Immature natural killer cell (primary cell): ENCODE results near the gene TMEM26. TPM values are rescaled to one million over a fixed set of nuclear protein-coding genes. Genes with fewer than 3 reads are reported as not detected.

Experiments
- DNase-seq, 3 donors: peaks; one replicate each; pipeline ENCODE4 v3.0.0; 2022; ENCODE audit warnings: mixed read lengths in 1 of 3
- H3K27ac Mint-ChIP-seq, 6 donors: one replicate each; pipeline ENCODE4 v1.8.0; 2020; ENCODE audit warnings: mixed read lengths in 6 of 6, mild to moderate bottlenecking in 5 of 6, inconsistent platforms in 4 of 6, moderate library complexity in 3 of 6
- H3K27me3 Mint-ChIP-seq, 3 donors: one replicate each; pipeline ENCODE4 v1.8.0; 2020 to 2021; ENCODE audit warnings: low read depth in 3 of 3, mild to moderate bottlenecking in 3 of 3, mixed read lengths in 3 of 3, moderate library complexity in 3 of 3, inconsistent platforms in 1 of 3
- H3K36me3 Mint-ChIP-seq, 3 donors: one replicate each; pipeline ENCODE4 v1.8.0; 2020; ENCODE audit warnings: mixed read lengths in 3 of 3, inconsistent platforms in 2 of 3, mild to moderate bottlenecking in 2 of 3
- H3K4me1 Mint-ChIP-seq, 2 donors: one replicate each; pipeline ENCODE4 v1.8.0; 2020; ENCODE audit warnings: inconsistent platforms in 2 of 2, mild to moderate bottlenecking in 2 of 2, mixed read lengths in 2 of 2, moderate library complexity in 1 of 2
- H3K4me3 Mint-ChIP-seq, 5 donors: one replicate each; pipeline ENCODE4 v1.8.0; 2020; ENCODE audit warnings: mild to moderate bottlenecking in 5 of 5, mixed read lengths in 5 of 5, inconsistent platforms in 3 of 5, moderate library complexity in 3 of 5
- H3K9me3 Mint-ChIP-seq, 6 donors: one replicate each; pipeline ENCODE4 v1.8.0; 2020; ENCODE audit warnings: mild to moderate bottlenecking in 6 of 6, mixed read lengths in 6 of 6, inconsistent platforms in 4 of 6, moderate library complexity in 3 of 6
- polyA plus RNA-seq, 3 donors: library from polyadenylated mRNA; unstranded; fragments of 300-500 nt; fragmentation: Illumina TruSeq; gene quantifications; one replicate each; pipeline ENCODE4 v1.2.3, GENCODE V29; 2021

Gene TMEM26
- polyA plus RNA-seq, 3 donors from 2014 or later, result not detected

DNA sequence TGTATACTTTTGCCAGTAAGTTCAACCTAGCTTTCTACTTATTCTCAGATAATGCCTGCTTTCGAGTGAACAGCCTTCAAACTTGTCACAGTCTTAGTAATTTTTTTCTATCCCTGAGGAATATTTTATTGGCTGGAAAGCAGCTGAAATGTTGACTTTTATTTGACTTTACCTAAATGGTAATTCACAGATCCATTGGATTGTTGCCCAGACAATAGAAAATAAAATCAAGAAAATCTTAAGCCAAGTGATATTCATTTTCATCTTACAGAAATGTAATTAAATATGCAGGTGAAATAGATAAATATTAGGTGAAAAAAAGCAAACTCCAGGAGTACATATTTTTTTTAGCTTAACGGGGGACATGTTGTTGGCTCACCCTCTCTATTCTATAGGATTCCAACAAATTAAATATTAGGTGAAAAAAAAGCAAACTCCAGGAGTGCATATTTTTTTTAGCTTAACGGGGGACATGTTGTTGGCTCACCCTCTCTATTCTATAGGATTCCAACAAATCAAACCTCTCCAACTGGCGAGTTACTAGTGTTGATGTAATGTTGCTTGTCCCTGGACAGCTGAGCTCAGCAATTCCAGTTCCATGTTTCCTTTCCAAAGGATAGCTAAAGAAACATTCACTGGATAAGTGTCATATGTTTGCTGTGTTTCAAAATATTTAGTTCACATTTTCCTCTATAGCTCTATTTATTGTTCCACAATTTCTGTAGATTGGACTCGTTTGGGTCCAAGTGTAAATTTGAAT lies 4.2 kb downstream of the TMEM26 start:
- H3K9me3 Mint-ChIP-seq, result peaks cover 0 to 7% (median 0%) of the 10 kb centered on the region in 6 donors
- H3K4me3 Mint-ChIP-seq, result no peak overlapping the region
- H3K4me1 Mint-ChIP-seq, result peaks cover 10 to 14% of the 10 kb centered on the region in 2 donors
- no peak overlapping the region for H3K27ac Mint-ChIP-seq
- H3K27me3 Mint-ChIP-seq, result peaks cover 9 to 14% (median 11%) of the 10 kb centered on the region in 3 donors
- H3K36me3 Mint-ChIP-seq, result no peaks in the 10 kb centered on the region
- DNase-seq, result no peak

DNA sequence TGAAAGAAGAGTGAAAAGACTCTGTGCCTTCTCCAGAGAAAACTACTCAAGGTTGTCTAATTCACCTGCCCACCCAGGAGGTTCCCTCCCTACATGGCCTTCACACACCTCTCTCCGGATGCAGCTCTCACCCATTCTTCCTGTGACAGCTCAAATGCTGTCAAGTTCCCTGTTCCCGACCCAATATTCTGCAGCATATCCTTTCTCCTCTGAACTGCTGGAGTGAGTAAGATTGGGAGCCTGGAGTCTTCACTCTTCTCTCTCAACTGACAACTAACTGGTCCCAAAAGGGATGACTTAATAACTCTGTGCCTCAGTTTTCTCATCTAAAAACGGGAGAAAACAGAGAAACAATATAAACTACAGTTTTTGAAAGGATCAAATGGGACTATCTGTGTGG lies 5.1 kb downstream of the TMEM26 start:
- no peak overlapping the region for H3K4me3 Mint-ChIP-seq
- peaks cover 10 to 14% of the 10 kb centered on the region in 2 donors for H3K4me1 Mint-ChIP-seq
- no peaks in the 10 kb centered on the region for H3K36me3 Mint-ChIP-seq
- H3K9me3 Mint-ChIP-seq, result peaks cover 0 to 7% (median 0%) of the 10 kb centered on the region in 6 donors
- peaks cover 9 to 14% (median 13%) of the 10 kb centered on the region in 3 donors for H3K27me3 Mint-ChIP-seq
- no peak for DNase-seq
- peak overlapping the region in 1 of 6 donors; percentile 44 for H3K27ac Mint-ChIP-seq

DNA sequence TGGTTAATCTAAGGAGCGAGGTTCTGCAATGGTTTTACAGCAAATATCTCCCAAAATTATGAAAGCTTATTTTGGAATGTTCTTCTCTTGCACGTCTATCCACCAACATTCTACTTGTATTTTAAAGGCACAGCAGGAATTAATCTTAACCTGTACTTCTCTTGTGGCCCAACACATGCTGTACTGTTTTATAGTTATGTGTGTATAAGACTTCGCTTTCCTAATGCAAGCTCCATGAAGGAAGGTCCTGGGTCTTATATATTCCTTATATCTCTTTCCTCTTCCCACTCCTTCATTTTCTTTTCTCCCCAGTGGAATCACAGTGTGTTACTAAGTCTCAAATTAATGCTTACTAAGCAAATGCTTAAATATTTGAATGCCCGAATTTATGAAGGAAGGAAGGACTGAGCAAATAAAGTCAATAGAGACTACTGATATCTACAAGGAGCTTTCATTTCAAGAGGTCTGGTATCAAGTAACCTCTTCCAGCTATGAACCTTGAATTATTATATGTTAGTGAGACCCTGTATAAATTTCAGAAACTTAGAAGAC lies 14.0 kb downstream of the TMEM26 start:
- no peak overlapping the region for H3K27ac Mint-ChIP-seq
- peaks cover 0 to 2% (median 2%) of the 10 kb centered on the region in 3 donors for H3K27me3 Mint-ChIP-seq
- H3K9me3 Mint-ChIP-seq, result no peaks in the 10 kb centered on the region
- peaks cover 0 to 15% of the 10 kb centered on the region in 2 donors for H3K4me1 Mint-ChIP-seq
- DNase-seq, result no peak
- H3K36me3 Mint-ChIP-seq, result no peaks in the 10 kb centered on the region
- H3K4me3 Mint-ChIP-seq, result no peak overlapping the region

GRCh38 chr10:61438141-61438988 lies 14.8 kb downstream of the TMEM26 start:
- no peaks in the 10 kb centered on the region for H3K36me3 Mint-ChIP-seq
- no peak overlapping the region for H3K27ac Mint-ChIP-seq
- H3K4me3 Mint-ChIP-seq, result no peak overlapping the region
- DNase-seq, result no peak
- peaks cover 0 to 2% (median under 1%) of the 10 kb centered on the region in 3 donors for H3K27me3 Mint-ChIP-seq
- H3K9me3 Mint-ChIP-seq, result no peaks in the 10 kb centered on the region
- peaks cover 0 to 15% of the 10 kb centered on the region in 2 donors for H3K4me1 Mint-ChIP-seq

- no peaks in the 10 kb centered on the region for H3K4me1 Mint-ChIP-seq
- H3K27me3 Mint-ChIP-seq, result peaks cover 0 to 5% (median 0%) of the 10 kb centered on the region in 3 donors
- H3K27ac Mint-ChIP-seq, result no peak overlapping the region
- no peak overlapping the region for H3K4me3 Mint-ChIP-seq
- H3K9me3 Mint-ChIP-seq, result peaks cover 2 to 27% (median 18%) of the 10 kb centered on the region in 6 donors
- DNase-seq, result no peak
- H3K36me3 Mint-ChIP-seq, result no peaks in the 10 kb centered on the region
Observed at GRCh38 chr10:61423178-61423577, 30.0 kb downstream of the TMEM26 start.

DNA sequence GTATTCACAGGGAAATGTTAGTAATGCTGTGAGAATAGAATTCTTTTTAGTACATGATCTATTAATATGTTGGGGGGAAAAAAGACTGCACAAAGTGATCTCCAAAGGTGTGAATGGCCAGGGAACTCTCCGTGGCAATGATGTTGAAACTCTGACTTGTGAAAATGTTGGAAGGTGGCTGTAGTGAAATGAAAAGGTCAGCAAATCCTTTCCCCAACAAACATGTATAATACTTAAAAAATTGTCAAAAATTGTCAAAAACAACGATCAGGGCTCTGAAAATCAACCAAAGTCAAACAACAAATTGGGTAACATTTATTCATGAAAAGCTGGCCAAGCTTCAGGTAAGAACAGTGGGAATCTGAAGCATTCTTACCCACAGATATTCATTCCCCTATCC lies 35.5 kb downstream of the TMEM26 start:
- H3K27me3 Mint-ChIP-seq, result peaks cover 0 to 5% (median 0%) of the 10 kb centered on the region in 3 donors
- no peaks in the 10 kb centered on the region for H3K4me1 Mint-ChIP-seq
- H3K36me3 Mint-ChIP-seq, result no peaks in the 10 kb centered on the region
- H3K27ac Mint-ChIP-seq, result no peak overlapping the region
- peaks cover 0 to 19% (median 13%) of the 10 kb centered on the region in 6 donors for H3K9me3 Mint-ChIP-seq
- no peak for DNase-seq
- H3K4me3 Mint-ChIP-seq, result no peak overlapping the region

DNA sequence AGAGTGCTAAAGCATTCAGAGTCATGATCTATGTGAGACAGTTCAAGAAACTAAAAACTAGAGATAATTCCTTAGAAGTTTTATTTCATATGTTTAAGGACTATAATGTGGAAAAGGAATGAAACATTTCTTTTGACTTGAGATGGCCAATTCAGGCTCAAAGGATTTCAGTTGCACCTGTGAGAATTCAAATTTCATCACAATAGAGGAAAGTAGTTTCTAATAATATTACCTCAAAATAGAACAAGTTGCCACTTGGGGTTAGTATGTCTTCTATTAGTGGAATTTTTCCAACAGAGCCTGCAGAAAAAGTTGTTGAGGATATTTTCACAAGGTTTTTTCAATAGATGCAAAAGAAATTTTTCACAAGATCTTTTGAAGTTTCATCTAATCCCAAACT lies 37.4 kb downstream of the TMEM26 start:
- H3K27ac Mint-ChIP-seq, result no peak overlapping the region
- no peak for DNase-seq
- peaks cover 0 to 5% (median 0%) of the 10 kb centered on the region in 3 donors for H3K27me3 Mint-ChIP-seq
- no peaks in the 10 kb centered on the region for H3K36me3 Mint-ChIP-seq
- H3K4me3 Mint-ChIP-seq, result no peak overlapping the region
- no peaks in the 10 kb centered on the region for H3K4me1 Mint-ChIP-seq
- H3K9me3 Mint-ChIP-seq, result peaks cover 0 to 11% (median 3%) of the 10 kb centered on the region in 6 donors

GRCh38 chr10:61411706-61412105 lies 41.5 kb downstream of the TMEM26 start:
- H3K9me3 Mint-ChIP-seq, result no peaks in the 10 kb centered on the region
- no peak overlapping the region for H3K4me3 Mint-ChIP-seq
- H3K27ac Mint-ChIP-seq, result no peak overlapping the region
- no peaks in the 10 kb centered on the region for H3K4me1 Mint-ChIP-seq
- peaks cover 0 to 3% (median 0%) of the 10 kb centered on the region in 3 donors for H3K36me3 Mint-ChIP-seq
- H3K27me3 Mint-ChIP-seq, result no peaks in the 10 kb centered on the region
- no peak for DNase-seq

DNA sequence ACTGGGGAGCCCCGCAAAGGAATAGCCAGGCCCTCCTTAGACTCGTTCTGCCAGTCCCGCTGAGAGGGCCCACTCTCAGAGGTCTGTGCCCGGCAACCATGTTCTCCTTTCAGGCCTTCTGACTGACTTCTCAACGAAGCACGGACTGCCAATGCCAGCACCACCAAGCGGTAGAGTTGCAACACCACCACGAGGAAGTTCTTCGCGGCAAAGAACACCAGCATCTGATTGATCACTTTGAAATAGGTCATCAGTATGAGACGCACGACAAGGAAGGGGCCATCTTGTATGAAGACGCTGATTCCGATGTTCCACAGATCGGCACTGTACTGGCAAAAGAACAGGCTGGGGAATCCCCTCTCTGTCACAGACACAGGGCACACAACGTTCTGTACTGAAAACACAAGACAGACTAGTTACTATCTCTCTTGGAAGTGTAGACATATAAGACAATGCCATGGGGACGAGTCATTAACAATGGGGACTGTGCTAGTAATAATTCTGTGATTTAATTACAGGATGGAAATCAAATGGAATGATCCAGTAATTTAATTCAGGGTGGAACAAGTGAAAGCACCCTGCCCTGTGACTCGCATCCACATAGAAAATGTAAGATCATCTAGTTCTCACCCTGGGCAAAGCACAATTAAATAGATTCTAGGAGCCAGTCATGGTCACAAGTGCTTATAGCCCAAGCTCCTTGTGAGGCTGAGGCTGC lies 42.7 kb downstream of the TMEM26 start:
- H3K36me3 Mint-ChIP-seq, result peaks cover 0 to 3% (median 0%) of the 10 kb centered on the region in 3 donors
- H3K9me3 Mint-ChIP-seq, result no peaks in the 10 kb centered on the region
- no peak for DNase-seq
- no peak overlapping the region for H3K27ac Mint-ChIP-seq
- H3K27me3 Mint-ChIP-seq, result no peaks in the 10 kb centered on the region
- H3K4me3 Mint-ChIP-seq, result no peak overlapping the region
- no peaks in the 10 kb centered on the region for H3K4me1 Mint-ChIP-seq

DNA sequence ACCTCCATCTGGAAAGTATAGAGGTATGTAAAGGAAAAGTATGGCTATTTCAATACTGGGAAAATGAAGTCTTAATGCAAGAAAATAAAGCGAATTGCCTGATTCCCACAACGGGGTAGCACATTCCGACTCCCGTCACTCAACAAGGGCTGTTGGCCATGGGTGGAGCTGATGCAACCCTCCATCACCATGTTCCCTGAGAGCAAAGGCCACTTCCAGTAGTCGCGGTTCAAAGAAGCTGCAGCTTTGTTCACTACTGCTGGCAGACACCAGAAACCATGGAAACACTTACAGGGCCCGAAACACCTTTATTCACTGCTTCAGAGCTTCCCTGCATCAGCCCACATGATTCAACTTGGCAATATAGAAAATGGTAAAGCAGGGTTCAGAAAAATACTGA lies 44.0 kb downstream of the TMEM26 start:
- Mint-ChIP-seq H3K4me3 (no peak overlapping the region), H3K9me3 (no peaks in the 10 kb centered on the region), H3K36me3 (peaks cover 0 to 3% (median 0%) of the 10 kb centered on the region in 3 donors), H3K27me3 (peaks cover 0 to under 1% (median 0%) of the 10 kb centered on the region in 3 donors), H3K4me1 (no peaks in the 10 kb centered on the region), H3K27ac (no peak overlapping the region)
- no peak for DNase-seq

- Mint-ChIP-seq H3K9me3 (no peaks in the 10 kb centered on the region), H3K4me3 (no peak overlapping the region), H3K4me1 (no peaks in the 10 kb centered on the region), H3K36me3 (peaks cover 0 to 3% (median 0%) of the 10 kb centered on the region in 3 donors), H3K27ac (no peak overlapping the region), H3K27me3 (peaks cover 0 to 2% (median 0%) of the 10 kb centered on the region in 3 donors)
- no peak for DNase-seq
Observed at GRCh38 chr10:61408105-61408504, 45.1 kb downstream of the TMEM26 start.

GRCh38 chr10:61406736-61407135 lies 46.4 kb downstream of the TMEM26 start:
- H3K27ac Mint-ChIP-seq, result no peak overlapping the region
- DNase-seq, result no peak
- H3K36me3 Mint-ChIP-seq, result peaks cover 0 to 3% (median 0%) of the 10 kb centered on the region in 3 donors
- peaks cover 0 to 2% (median 0%) of the 10 kb centered on the region in 3 donors for H3K27me3 Mint-ChIP-seq
- no peaks in the 10 kb centered on the region for H3K4me1 Mint-ChIP-seq
- H3K4me3 Mint-ChIP-seq, result no peak overlapping the region
- H3K9me3 Mint-ChIP-seq, result no peaks in the 10 kb centered on the region

DNA sequence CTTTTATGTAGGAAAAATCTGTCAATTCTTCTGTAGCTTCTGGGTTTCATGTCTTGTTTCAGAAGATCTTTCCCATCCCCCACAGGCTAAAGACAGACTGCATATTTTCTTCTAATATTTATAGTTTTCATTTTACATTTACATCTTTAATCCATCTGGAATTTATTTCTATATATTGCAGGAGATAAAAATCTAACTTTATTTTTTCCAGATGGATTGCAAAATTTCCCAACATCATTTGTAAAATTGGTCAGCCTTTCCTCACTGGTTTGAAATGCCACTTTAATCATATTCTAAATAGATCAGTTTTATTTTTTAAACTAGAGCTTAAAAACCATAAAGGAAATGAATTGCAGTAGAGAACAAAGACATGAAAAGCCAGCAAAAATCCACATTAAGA lies 46.9 kb downstream of the TMEM26 start:
- no peaks in the 10 kb centered on the region for H3K9me3 Mint-ChIP-seq
- no peak for DNase-seq
- no peak overlapping the region for H3K27ac Mint-ChIP-seq
- no peaks in the 10 kb centered on the region for H3K4me1 Mint-ChIP-seq
- H3K27me3 Mint-ChIP-seq, result peaks cover 0 to 2% (median 0%) of the 10 kb centered on the region in 3 donors
- no peak overlapping the region for H3K4me3 Mint-ChIP-seq
- H3K36me3 Mint-ChIP-seq, result peaks cover 0 to 3% (median 0%) of the 10 kb centered on the region in 3 donors
